A549 (cell line): Measurements from ENCODE around the gene RNF220.

Source experiments
- CBX2 ChIP-seq: fragments of 200-600 bp; sonication (generic); IDR thresholded peaks from 2 replicates; pipeline ENCODE4 v1.6.1; 2016; ENCODE audit warnings: low read depth, mild to moderate bottlenecking, borderline replicate concordance
- CTCF ChIP-seq: fragments of >200 bp; sonication (Bioruptor Twin); formaldehyde crosslinking; IDR thresholded peaks from 3 replicates; pipeline ENCODE4 v1.5.1; 2016
- EHF ChIP-seq: fragments of 250-450 bp; sonication (Bioruptor Pico); IDR thresholded peaks from 2 replicates; pipeline ENCODE4 v1.5.0; 2020; ENCODE audit warnings: mild to moderate bottlenecking
- MAFK ChIP-seq: fragments of 450-650 bp; IDR thresholded peaks from 2 replicates; pipeline ENCODE4 v1.6.1; 2014; ENCODE audit not compliant: partially characterized antibody
- MAZ ChIP-seq: fragments of 150-350 bp; IDR thresholded peaks from 2 replicates; pipeline ENCODE4 v1.6.1; 2014; ENCODE audit warnings: antibody characterized with exemption, low read depth, low read length, borderline replicate concordance
- POLR2A ChIP-seq: IDR thresholded peaks from 2 replicates; pipeline ENCODE4 v1.6.1; 2012; ENCODE audit warnings: mild to moderate bottlenecking, low read length
- TP53 ChIP-seq: fragments of 250-450 bp; sonication (Bioruptor Pico); IDR thresholded peaks from 2 replicates; pipeline ENCODE4 v1.5.0; 2021; ENCODE audit warnings: mild to moderate bottlenecking, moderate library complexity

GRCh38 chr1:44500181-44501046 lies 95.4 kb downstream of the RNF220 start:
- no peak for TF ChIP-seq TP53 (CRISPR knock-in tag)
- no peak for TF ChIP-seq POLR2A
- 0 out of 3 replicates have a peak, but pooled peaks have one; percentile 5 for TF ChIP-seq CTCF
- no peak for TF ChIP-seq EHF
- TF ChIP-seq MAZ = no peak
- TF ChIP-seq MAFK = no peak
- no peak for TF ChIP-seq CBX2
